ENCODE results near the gene H3-3A. TPM values are rescaled to one million over a fixed set of nuclear protein-coding genes. Genes with fewer than 3 reads are reported as not detected.
A peak's percentile ranks its signal among the peaks of the same experiment; 100 is the strongest.

The H3-3A gene
- total and polyA plus RNA-seq, 2 experiments from 2014 or later: 528 to 617 TPM

- Histone ChIP-seq H3K27ac (no peak overlapping the region), H3K36me3 (replicated peaks; ENCODE audit: insufficient read depth, low read depth) (no peaks in the 10 kb centered on the region), H3K27me3 (no peaks in the 10 kb centered on the region)
Observed at GRCh38 chr1:226098870-226099835, 36.6 kb downstream of the H3-3A start.

GRCh38 chr1:226100436-226101391 is 38.2 kb downstream of the H3-3A start:
- Histone ChIP-seq H3K4me2 (peak overlapping the region; percentile 86), H3K9me3 (ENCODE audit: low read depth) (no peaks in the 10 kb centered on the region), H3K79me2 (no peaks in the 10 kb centered on the region), H3K36me3 (replicated peaks; ENCODE audit: insufficient read depth, low read depth) (no peaks in the 10 kb centered on the region), H3K9me2 (replicated peaks; ENCODE audit: insufficient read depth) (no peaks in the 10 kb centered on the region), H4K20me1 (ENCODE audit: insufficient read depth, poor library complexity, severe bottlenecking) (no peaks in the 10 kb centered on the region), H3K4me1 (ENCODE audit: insufficient read depth) (no peaks in the 10 kb centered on the region), H2AFZ (peak overlapping the region; percentile 79), H3K4me3 (peak overlapping the region; percentile 22), H3K27me3 (no peaks in the 10 kb centered on the region), H3K27ac (no peak overlapping the region)
- peak; percentile 48 for DNase-seq (ENCODE audit: low spot score)
- TF ChIP-seq EZH2 (IDR thresholded peaks at IDR 0.05; ENCODE audit: borderline replicate concordance): no peak
- TF ChIP-seq EZH2phosphoT487 (IDR thresholded peaks at IDR 0.05; ENCODE audit: low read depth, severe bottlenecking, unreplicated experiment): no peak
- no peak for TF ChIP-seq CTCF (IDR thresholded peaks at IDR 0.05; ENCODE audit: poor library complexity)
- WGBS (ENCODE audit: low lambda C conversion rate, missing lambda C conversion rate): 15% methylated on average over 32 of the region's 32 CpGs

More at GRCh38 chr1:226098870-226099835, 36.6 kb downstream of the H3-3A start:
- Histone ChIP-seq H3K9me3 (ENCODE audit: low read depth) (no peaks in the 10 kb centered on the region), H4K20me1 (ENCODE audit: insufficient read depth, poor library complexity, severe bottlenecking) (no peaks in the 10 kb centered on the region), H3K4me2 (no peak overlapping the region), H3K9me2 (replicated peaks; ENCODE audit: insufficient read depth) (no peaks in the 10 kb centered on the region), H2AFZ (no peak overlapping the region), H3K4me3 (no peak overlapping the region), H3K79me2 (no peaks in the 10 kb centered on the region), H3K4me1 (ENCODE audit: insufficient read depth) (no peaks in the 10 kb centered on the region)
- no peak for DNase-seq (ENCODE audit: low spot score)
- no peak for TF ChIP-seq EZH2 (IDR thresholded peaks at IDR 0.05; ENCODE audit: borderline replicate concordance)
- TF ChIP-seq CTCF (IDR thresholded peaks at IDR 0.05; ENCODE audit: poor library complexity): no peak
- TF ChIP-seq EZH2phosphoT487 (IDR thresholded peaks at IDR 0.05; ENCODE audit: low read depth, severe bottlenecking, unreplicated experiment): no peak
- 86% methylated on average over 3 of the region's 3 CpGs for WGBS (ENCODE audit: low lambda C conversion rate, missing lambda C conversion rate)

GRCh38 chr1:226104671-226105121 is 42.2 kb downstream of the H3-3A start:
- no peaks in the 10 kb centered on the region for H3K79me2 ChIP-seq
- no peaks in the 10 kb centered on the region for H3K9me3 ChIP-seq (ENCODE audit: low read depth)
- no peak overlapping the region for H2AFZ ChIP-seq
- no peak for TF ChIP-seq EZH2 (IDR thresholded peaks at IDR 0.05; ENCODE audit: borderline replicate concordance)
- TF ChIP-seq EZH2phosphoT487 (IDR thresholded peaks at IDR 0.05; ENCODE audit: low read depth, severe bottlenecking, unreplicated experiment): no peak
- no peak for TF ChIP-seq CTCF (IDR thresholded peaks at IDR 0.05; ENCODE audit: poor library complexity)
- no peak for DNase-seq (ENCODE audit: low spot score)
- no peaks in the 10 kb centered on the region for H3K9me2 ChIP-seq (replicated peaks; ENCODE audit: insufficient read depth)
- H3K27ac ChIP-seq: no peak overlapping the region
- 70% methylated on average over 8 of the region's 8 CpGs for WGBS (ENCODE audit: low lambda C conversion rate, missing lambda C conversion rate)
- H3K36me3 ChIP-seq (replicated peaks; ENCODE audit: insufficient read depth, low read depth): no peaks in the 10 kb centered on the region
- H3K4me3 ChIP-seq: no peak overlapping the region
- no peak overlapping the region for H3K4me2 ChIP-seq
- no peaks in the 10 kb centered on the region for H3K27me3 ChIP-seq
- H4K20me1 ChIP-seq (ENCODE audit: insufficient read depth, poor library complexity, severe bottlenecking): no peaks in the 10 kb centered on the region
- peaks cover 6% of the 10 kb centered on the region for H3K4me1 ChIP-seq (ENCODE audit: insufficient read depth)
